ENCODE measurements around the gene PROB1. TPM values are rescaled to one million over a fixed set of nuclear protein-coding genes. Genes with fewer than 3 reads are reported as not detected.
"Not testable (repeated sequence)": the region's sequence is repeated elsewhere in the genome, so short reads cannot be mapped to it uniquely, and the experiment has no call there.

Gene PROB1
- total RNA-seq, 1 donor from 2014 or later: 2.4 TPM

DNA sequence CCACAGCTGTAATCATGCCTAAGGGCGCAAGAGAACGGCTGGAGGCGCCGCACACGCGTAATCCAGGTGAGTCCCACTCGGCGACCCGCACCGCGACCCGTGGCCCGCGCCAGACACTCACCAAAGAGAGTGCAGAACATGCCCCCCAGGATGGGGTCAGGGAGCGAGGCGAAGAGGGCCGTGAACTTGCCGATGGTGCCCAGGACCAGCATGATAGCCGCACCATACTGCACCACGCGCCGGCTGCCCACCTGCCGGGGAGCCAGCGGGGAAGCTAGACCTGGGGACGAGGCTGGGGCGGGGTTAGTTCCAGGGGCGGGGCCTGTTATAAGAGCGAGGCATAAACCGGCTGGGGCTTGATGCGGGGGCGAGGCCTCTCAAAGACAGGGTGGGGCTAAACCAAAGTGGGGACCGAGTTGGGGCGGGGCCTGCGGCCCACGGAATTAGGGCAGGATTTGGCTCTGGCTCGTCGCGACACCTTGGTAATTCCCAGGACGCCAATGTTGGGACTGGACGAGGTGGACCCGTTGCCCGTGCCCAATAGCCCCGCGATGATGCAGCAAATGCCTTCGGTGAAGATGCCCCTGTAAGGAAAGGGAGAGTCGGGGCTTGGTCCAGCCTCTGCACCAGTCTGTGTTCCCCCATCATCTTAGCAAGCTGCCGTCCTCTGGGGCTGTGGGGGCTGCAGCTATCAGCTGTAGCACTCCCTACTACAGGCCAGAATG is 16.6 kb downstream of the PROB1 start:
- no peak for DNase-seq (ENCODE audit: low spot score)

DNA sequence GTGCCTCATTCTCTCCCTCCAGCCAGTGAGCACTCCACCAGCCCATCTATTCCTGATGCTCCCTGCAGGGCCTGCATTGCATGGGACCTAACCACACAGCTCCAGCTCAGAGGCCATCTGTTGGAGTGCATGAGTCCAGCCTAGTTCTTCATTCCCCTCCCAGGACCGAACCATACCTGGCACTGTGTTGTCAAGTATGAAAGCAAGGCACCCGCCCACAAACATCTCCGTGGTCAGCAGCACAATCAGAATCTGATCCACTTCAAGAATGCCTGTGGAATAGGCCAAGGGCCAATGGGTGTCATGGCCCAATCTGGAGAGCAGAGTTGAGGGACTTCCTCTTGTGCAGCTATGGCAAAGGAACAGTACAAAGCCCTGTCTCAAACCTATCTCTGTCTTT is 17.7 kb downstream of the PROB1 start:
- DNase-seq (ENCODE audit: low spot score): no peak

DNA sequence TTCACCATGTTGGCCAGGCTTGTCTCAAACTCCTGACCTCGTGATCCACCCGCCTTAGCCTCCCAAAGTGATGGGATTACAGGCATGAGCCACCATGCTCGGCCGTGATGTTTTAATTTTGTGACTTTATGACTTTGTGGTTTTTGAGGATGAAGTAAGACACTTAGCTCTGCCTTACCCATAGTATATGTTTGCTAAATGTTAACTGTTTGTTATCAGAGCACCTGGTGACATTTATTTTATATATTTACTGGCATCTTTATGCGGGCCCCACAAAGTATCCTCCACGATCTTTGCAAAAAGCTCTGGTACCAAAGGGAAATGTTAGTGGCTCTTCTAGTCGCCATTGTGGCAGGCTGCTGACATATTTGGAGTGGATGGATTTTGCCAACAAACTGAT is 18.5 kb downstream of the PROB1 start:
- DNase-seq (ENCODE audit: low spot score): no peak

DNA sequence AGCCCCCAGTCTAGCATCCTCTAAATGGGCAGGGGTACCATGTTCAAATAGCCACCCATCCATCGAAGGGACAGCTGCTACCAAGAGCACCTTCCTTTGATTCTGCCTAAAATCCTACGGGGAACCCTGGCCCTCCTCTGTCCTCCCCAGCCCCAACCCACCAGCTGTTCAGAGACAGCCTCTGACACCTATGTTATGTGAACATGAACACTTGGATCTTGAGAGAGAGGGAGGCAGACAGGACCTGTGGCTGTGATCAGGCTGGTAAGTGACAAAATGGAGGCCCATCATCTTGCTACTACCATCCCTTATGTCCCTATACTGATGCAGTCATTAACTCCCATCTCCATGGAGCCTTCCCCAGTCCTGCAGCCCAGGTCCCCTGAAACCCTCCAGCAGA is 20.0 kb downstream of the PROB1 start:
- no peak for DNase-seq (ENCODE audit: low spot score)

DNA sequence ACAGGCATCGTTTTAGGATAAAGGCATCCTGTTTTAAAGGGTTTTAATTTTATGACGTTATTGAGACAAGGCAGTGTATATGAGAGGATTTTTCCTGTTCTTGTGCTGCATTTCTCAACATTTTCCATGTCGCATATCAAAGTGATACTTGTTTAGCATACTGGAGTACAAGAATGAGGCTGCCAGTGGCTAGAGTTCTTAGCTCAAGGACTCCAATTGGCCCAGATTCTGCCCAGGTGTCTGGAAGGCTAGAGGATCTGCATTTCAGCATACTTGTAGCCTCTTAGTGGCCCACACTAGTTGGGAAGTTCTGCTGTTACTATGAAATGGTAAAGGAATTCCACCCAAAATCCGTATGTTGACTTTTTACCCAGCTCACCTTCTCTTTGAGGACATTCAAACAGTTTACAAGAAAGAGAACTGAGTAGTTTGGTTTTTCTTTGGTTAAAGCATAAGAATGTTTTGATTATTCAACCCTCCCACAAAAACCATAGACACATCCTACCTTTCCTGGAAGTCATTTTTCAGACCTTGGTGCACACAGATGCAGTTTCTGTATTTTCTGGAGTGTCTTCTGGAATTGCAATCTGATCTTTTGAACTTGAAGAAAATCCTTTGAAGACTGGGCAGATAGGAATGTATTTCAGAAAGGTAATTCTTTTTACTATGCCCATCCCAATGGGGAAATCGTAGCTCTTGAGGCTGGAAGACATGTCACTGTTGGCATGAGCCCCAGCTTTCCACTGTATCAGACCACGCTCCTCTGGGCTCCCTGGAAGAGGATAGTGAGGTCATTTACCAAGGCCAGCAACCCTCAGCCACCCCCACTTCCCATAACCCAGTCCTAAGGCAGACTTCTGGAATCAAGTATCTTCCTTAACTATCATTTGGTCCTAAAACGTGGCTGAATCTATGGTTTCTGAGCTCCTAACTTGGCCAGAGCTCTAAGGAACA is 23.1 kb downstream of the PROB1 start:
- DNase-seq (ENCODE audit: low spot score): no peak

DNA sequence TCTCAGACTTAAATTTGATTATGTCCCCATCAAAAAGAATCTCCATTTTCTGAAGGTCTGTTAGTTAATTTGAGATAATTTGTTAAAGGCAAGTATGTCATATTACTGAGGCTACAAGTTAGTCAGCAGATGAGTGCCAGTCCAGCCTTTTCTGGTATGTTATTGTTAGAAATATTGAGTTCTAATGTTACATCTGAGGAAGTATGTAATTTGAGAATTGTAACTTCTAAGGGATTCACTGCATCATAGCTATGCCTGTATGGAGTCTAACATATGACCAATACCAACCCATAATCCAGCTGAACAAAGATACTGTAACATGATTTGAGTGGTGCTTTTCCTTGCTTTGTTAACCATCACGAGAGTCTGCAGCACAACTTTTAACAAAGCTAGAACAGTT is 25.7 kb downstream of the PROB1 start:
- no peak for DNase-seq (ENCODE audit: low spot score)

DNA sequence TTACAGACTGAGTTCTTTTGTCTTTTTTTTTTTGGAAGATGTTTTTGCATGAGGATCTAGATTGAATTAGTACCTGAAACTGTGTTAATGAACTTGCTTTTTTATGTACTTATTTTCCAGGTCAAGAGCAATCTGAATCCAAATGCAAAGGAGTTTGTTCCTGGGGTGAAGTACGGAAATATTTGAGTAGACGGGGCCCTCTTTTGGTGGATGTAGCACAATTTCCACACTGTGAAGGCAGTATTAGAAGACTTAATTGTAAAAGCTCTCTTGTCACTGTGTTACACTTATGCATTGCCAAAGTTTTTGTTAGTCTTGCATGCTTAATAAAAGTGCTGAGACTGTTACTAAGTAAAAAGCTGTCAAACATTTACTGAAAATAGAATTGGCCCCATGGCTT is 26.3 kb downstream of the PROB1 start:
- DNase-seq (ENCODE audit: low spot score): no peak

DNA sequence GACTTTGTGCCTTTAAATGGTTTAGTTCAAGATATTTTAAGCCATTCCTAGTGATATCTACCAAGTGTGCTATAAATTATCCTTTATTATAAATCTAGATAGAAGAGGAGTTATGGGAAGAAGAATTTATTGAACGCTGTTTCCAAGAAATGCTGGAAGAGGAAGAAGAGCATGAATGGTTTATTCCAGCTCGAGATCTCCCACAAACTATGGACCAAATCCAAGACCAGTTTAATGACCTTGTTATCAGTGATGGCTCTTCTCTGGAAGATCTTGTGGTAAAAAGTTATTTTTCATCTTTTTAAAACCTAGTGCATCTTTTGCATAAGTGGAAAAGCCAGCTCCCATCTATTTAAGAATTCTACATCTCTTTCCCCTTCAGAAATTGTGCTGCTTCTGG is 30.4 kb downstream of the PROB1 start:
- DNase-seq (ENCODE audit: low spot score): peak; percentile 96

DNA sequence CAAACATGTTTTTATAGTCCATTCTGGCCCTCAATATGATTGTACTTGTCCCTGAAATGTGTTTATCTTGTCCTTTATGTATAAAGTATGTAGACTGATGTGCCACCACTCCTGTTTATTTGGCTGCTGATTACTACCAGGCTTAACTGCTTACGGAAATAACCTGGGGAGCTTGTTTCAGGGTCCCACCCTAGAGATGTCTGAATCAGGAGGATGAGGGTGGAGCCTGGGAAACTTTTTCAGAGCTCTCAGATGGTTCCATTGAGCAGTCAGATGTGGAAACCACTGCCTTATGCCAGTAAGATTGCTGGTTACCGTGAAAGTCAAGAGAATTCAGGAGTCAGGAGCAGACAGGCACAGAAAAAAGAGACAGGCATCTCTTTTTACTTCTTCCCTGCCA is 31.0 kb downstream of the PROB1 start:
- no peak for DNase-seq (ENCODE audit: low spot score)

DNA sequence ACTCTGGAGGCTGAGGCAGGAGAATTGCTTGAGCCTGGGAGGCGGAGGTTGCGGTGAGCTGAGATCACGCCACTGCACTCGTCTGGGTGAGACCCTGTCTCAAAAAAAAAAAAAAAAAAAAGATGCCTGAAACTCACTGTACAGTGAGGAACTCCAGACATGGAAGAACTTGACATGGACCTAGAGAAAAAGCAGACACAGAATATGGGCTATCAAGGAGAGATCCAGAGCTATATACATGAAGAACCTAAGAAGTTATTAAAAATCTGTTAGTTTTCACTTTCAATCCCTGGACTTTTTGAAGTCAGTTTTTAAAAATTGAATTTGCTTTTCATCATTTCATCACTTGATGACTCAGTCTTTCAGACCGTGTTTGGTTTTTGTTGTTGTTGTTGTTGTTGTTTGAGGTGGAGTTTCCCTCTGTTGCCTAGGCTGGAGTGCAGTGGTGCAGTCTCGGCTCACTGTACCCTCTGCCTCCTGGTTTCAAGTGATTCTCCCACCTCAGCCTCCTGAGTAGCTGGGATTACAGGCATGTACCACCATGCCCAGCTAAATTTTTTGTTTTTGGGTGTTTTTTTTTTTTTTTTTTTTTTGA is 33.0 kb downstream of the PROB1 start:
- DNase-seq (ENCODE audit: low spot score): peak; percentile 76

DNA sequence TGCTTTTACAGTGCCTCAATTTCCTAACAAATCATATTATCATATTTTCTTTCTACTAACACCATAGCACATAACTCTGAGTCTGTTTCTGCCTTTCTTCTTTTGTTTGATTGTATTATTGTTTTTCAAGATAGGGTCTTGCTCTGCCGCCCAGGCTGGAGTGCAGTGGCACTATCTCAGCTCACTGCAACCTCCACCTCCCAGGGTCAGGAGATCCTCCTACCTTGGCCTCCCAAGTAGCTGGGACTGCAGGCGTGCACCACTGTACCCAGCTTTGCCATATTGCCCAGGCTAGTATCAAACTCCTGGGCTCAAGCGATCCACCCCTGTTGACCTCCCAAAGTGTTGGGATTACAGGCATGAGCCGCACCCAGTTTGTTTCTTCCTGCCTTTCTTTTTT is 34.5 kb downstream of the PROB1 start:
- DNase-seq (ENCODE audit: low spot score): no peak

DNA sequence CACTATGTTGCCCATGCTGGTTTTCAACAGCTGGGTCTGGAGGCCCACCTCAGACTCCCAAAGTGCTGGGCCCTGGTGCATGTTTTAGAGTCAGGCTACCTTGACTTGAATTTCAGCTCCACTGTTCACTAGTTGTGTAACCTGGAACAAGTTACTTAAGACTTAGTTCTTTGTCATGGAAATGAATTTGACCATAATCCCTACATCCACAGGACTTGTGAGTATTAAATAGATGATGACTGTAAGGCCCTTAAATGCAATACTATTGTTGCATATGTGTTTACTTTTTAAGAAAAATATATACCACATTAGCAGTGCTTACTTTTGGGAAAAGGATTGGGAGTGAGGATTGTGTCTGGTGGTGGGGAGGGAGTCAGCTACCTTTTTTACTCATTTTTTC is 36.8 kb downstream of the PROB1 start:
- no peak for DNase-seq (ENCODE audit: low spot score)

DNA sequence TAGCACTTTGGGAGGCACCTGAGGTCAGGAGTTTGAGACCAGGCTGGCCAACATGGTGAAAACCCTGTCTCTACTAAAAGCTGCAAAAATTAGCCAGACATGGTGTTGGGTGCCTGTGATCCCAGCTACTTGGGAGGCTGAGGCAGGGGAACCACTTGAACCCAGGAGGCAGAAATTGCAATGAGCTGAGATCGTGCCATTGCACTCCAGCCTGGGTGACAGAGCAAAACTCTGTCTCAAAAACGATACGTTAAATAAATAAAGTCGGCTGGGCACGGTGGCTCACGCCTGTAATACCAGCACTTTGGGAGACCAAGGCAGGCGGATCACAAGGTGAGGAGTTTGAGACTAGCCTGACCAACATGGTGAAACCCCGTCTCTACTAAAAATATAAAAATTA is 39.0 kb downstream of the PROB1 start:
- DNase-seq (ENCODE audit: low spot score): not testable (repeated sequence)

DNA sequence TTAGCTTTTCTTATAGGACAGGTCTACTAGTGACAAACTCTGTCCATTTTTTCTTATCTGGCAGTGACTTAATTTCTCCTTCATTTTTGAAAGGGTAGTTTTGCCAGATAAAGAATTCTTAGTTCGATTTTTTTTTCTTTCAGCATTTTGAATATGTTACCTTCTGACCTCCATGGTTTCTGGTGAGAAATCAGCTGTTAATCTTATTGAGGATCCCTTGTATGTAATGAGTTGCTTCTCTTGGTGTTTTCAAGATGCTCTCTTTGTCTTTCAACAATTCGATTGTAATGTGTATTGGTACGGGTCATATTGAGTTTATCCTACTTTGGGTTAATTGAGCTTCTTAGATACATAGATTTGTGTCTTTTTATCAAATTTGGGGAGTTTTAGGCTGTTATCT is 40.7 kb downstream of the PROB1 start:
- DNase-seq (ENCODE audit: low spot score): no peak

DNA sequence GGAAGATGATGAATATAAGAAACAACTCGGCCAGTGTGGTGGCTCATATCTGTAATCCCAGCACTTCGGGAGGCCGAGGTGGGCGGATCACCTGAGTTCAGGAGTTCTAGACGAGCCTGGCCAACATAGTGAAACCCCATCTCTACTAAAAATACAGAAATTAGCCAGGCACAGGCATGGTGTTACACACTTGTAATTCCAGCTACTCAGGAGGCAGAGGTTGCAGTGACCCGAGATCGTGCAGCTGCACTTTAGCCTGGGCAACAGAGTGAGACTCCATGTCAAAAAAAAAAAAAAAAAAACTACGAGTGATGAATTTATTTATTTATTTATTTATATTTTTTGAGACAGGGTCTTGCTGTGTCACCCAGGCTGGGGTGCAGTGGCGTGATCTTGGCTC is 47.0 kb downstream of the PROB1 start:
- DNase-seq (ENCODE audit: low spot score): not testable (repeated sequence)

DNA sequence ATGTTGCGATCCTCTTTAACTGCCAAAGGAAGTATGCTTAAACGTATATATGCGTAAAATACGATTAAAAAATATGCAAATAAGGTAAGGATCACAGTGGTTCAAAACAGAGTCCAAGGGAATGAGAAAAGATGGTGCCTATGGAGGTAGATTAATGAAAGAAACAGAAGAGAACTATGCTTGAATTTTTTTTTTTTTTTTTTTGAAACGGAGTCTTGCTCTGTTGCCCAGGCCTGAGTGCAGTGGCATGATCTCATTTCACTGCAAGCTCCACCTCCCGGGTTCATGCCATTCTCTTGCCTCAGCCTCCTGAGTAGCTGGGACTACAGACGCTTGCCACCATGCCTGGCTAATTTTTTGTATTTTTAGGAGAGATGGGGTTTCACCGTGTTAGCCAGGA is 49.5 kb downstream of the PROB1 start:
- not testable (repeated sequence) for DNase-seq (ENCODE audit: low spot score)

DNA sequence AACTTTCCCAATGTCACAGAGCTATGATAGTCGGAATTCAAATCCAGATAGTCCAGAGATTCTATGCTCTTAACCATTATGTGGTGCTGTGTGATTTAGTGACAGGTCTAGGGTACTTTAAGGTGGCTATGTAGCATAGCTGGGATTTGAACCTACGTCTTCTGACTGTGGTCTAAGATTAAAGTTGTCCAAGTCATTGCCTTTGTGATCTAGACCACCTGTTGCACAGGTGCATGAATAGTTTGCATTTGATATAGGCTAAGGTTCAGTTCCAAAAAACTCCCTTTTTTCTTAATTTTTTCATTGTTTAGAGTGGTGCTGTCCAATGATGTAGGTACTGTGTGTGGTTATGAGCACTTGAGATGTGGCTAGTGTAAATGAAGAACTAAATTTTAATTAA is 50.7 kb downstream of the PROB1 start:
- DNase-seq (ENCODE audit: low spot score): no peak

DNA sequence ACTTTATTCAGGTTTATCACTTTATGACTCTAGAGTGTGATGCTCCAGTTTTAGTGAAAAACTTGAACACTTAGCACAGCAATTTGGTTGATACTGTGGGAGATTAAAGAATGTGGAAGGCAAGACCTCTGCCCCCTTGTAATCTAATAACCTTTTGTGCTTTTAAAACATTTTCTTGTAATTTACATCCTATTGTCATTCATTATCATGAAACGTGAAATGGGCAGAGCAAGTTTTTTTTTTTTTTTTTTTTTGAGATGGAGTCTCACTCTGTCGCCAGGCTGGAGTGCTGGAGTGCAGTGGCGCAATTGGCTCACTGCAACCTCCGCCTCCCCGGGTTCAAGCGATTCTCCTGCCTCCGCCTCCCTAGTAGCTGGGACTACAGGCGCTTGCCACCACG is 51.4 kb downstream of the PROB1 start:
- DNase-seq (ENCODE audit: low spot score): no peak

DNA sequence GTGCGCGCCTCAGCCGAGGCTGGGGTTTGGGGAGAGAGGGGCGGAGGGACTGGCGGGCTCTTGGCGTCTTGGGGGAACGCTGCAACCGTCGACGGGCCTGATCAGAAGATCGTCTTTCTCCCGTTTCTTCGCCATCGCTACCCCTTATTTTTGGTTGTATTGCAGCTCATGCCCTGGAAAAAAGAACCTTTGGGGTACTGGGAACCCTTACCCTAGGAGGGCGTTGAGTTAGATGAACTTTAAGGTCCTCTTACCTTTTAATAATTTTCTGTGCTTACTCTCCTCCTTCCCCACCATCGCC is 52.5 kb downstream of the PROB1 start:
- no peak for DNase-seq (ENCODE audit: low spot score)

DNA sequence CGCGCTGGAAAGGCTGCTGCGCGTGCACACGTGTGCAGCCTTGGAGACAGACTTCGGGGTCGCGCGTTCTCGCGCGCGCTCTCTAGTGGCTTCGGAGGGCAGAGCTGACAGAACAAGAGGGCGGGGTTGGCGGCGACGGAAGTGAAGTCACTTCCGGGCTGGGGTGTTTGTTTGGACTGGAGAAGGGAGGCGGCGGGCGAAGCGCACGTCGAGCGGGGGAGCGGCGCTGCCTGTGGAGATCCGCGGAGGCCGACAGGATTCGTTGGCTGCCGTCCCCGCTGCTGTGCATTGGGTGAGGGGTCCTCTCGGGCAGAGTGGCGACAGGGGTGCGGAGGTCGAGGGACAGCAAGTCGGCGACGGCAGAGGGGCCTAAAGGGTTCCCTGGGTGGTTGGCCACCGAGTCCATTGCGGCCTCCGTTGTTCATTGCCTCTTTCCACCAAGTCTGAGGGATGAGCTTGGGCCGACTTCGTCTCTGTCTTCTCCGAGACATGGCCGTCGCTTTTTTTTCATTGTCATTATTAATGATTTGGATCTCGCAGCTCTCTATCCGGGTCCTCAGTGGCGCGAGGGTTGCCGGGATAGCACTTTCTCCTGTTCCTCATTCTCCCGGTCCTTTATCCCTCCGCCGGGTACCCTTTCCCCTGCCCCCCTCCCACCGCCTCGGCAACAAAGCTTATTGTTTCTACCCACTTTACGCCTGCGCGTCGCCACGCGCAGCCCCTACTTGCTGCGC is 53.0 kb downstream of the PROB1 start, which contains the start of gene PAIP2:
PAIP2 (plus strand) TSS at position 166 of the 734 bp plus-strand sequence. CDS start 21,931 bp downstream, outside the sequence.
- DNase-seq (ENCODE audit: low spot score): peak; percentile 99

DNA sequence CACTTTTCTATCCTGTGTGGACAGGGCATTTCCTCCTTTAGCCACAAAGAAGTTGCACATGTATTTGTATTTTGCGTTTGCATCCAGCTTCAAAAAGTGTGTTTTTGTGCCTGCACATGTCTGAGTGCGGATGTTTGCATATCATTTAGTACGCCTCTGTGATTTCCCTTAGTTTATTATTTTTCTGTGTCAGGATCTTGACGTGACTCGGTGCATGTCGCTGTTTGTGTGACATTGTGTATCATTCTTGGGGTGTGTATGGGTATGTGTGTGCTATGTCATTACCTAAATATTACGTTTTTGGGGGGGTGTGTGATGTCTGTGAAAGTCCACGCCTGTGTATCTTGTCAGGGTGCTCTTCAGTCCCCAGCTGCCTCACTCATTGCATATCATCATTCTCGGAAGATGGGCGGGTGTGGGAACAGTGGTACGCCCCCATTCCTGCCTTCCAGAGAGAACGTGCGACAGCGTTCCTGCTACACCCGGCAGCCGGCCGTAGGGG is 53.7 kb downstream of the PROB1 start:
- DNase-seq (ENCODE audit: low spot score): no peak
